GM10266 (cell line): ENCODE data around the gene GAS7.
"Not testable (repeated sequence)": the region's sequence is repeated elsewhere in the genome, so short reads cannot be mapped to it uniquely, and the experiment has no call there.

Experiments
- DNase-seq: peaks from one replicate; pipeline ENCODE4 v3.0.0; 2012; ENCODE audit errors: extremely low spot score
- CTCF ChIP-seq: IDR thresholded peaks from 2 replicates; pipeline ENCODE4 v1.5.1; 2012; ENCODE audit warnings: mild to moderate bottlenecking, low read depth; ENCODE audit not compliant: control insufficient read depth, insufficient read depth; ENCODE audit errors: missing control alignments

GAS7 gene

DNA sequence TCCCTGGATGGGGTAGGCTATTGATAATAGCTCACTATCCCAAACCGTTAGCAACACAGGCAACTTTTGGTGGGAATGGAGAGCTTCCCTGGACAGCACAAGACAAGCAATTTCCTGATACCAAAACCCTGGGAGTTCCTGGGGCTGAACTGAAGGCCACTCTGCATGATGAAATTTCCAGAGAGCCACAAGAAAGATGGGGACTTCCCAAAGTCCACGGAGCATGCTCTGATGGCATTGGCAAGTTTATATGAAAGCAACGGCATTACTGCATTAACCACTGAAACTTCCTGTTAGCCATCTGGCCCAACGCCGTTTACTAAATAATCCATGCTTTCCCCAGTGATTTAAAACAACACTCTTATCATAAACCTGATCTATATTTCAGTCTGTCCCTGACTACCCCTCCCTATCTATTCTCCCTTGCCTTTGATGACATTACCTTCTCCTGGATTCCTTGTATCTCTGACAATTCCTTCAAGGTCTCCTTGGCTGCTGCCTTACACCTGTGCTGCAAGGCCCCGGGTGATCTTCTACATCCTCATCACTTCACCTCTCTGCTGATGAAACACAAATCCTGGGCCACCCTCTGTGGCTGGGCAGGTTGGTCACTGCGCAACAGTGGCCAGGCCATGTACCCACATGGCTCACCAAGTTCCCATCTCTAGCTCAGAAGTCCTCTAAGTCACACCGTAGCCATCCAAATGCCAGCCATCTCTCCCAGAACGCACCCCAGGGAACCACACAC lies 184.9 kb downstream of the GAS7 start:
- peak; percentile 50 for DNase-seq

GRCh38 chr17:10010752-10011151 lies 187.7 kb downstream of the GAS7 start:
- no peak for DNase-seq
- no peak for TF ChIP-seq CTCF

More for the DNA sequence above, 184.9 kb downstream of the GAS7 start:
- TF ChIP-seq CTCF = no peak

DNA sequence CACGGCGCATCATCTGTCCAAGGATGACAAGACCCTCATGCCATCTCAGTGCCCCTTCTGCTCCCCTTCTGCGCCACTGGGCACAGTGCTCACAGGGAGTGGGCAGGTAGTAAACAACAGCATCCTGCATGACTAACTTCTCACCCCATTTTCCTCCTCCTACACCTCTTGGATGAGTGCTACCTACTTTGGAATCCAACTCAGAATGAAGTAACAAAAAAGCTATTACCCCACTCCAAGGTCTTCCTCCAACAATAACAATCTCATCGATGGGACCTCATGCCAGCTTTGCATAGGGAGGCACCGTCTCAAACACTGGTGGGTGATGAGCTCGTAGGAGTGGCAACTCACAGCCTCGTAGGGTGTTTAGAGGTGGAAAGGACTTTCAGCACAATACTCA lies 194.7 kb downstream of the GAS7 start:
- DNase-seq = no peak
- no peak for TF ChIP-seq CTCF

- DNase-seq = not testable (repeated sequence)
Measured at GRCh38 chr17:10002567-10003360, 195.6 kb downstream of the GAS7 start.

DNA sequence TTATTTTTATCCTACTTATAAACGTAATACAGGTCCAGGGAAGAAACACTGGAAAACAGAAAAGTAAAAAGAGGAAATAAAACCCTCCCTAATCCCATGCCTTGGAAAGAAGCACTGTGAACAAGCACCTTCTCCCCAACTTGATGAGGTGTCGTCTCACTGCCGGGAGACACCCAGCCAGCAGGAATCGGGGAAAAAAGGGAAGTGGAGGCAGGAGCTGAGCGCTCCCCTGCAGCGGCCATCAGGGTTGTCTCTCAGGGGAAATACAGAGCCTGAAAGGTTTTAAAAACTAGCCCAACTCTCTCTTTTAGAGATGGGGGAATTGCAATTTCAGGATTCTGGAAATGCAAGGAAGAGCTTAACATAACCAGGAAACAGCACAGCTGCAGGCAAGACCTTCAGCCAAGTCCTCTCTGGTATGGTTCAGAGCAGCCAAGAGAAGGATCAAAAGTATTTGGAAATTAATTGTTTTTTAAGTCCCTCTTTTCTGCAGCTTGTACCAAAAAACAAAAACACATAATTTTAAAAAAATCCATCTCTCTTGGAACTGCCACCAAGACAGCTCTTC lies 197.0 kb downstream of the GAS7 start:
- TF ChIP-seq CTCF = no peak
- DNase-seq = no peak

DNA sequence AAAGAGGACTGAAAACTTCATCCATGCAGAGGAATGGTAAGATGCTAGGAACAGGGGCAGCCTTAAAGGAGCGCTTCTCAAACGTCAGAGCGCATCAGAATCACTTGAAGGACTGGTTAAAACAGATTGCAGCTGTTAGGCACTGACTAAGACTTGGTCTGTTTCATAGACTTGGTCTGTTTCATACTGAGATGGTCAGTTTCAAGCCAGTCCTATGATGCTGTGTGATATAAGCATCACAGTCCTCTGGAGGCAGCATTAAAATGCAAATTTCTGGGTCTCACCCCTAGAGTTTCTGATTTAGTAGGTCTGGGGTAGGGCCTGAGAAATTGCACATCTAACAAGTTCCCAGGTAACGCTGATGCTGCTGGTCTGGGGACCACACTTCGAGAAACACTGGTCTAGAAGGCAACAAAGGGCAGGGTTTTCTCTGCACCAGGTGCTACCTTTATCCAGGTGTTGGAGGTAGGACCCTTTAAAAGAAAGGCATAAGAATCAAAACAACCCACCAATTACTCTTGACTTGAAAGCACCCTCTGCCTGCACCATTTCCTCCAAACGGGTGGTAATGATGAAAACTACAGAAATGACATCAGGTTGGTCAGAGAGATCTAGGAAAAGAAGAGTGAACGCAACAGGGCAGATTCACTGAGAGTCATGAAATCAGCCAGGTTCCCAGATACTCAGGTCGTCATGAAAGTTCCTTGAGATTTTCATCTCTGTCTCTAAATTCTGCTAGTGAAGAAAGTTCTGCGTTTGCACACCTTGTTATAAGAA lies 198.3 kb downstream of the GAS7 start:
- TF ChIP-seq CTCF = no peak
- DNase-seq = no peak

DNA sequence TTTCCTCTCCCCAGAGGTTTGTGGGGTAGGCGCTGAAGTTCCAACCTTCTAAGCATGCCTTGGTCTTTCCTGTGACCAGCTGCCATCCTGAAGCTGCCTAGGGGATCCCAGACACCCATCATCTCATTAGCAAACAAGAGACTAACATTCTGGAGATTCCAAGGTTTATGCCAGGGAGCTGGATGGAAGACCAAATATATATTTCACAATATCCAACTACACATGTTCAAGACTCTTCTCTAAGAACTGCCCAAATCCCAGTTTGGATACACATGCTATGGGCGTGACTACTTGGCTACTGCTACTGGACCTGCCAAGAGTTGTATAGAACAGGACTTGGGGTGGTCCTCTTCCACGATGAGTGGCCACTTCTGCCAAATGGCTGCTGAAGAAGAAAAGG lies 200.3 kb downstream of the GAS7 start:
- no peak for DNase-seq
- TF ChIP-seq CTCF = no peak
